CD4-positive, alpha-beta T cell treated with Interleukin-10 for 1 hour (primary cell): Measurements from ENCODE around the gene CFAP126.
"Not testable (repeated sequence)": the region's sequence is repeated elsewhere in the genome, so short reads cannot be mapped to it uniquely, and the experiment has no call there.

Experiments
- DNase-seq: peaks from one replicate; pipeline ENCODE4 v3.0.0-alpha.2; 2020

CFAP126 gene

DNA sequence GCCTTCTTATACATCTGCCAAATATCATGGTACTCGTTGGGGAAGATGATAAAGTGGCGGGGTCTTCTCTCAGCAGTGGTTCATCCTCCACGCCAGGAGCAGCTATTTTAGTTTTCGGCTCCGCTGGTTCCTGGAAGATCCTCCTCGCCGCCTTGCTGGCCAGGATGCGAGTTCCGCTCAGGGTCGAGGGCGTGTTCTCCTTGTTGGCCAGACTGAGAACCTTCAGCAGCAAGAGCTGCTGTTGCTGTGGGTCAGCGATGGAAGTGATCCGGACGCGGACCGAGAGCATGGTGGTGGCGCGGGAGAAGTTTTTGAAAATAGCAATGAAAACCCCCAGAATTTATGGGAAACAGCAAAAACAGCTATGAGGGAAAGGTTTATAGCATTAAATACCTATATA, 11.4 kb upstream of the CFAP126 start:
- no peak for DNase-seq

GRCh38 chr1:161378014-161378413, 10.3 kb upstream of the CFAP126 start:
- DNase-seq: no peak

GRCh38 chr1:161374373-161374772, 6.7 kb upstream of the CFAP126 start:
- DNase-seq: no peak

GRCh38 chr1:161373442-161373841, 5.8 kb upstream of the CFAP126 start:
- DNase-seq: no peak

GRCh38 chr1:161365207-161365606, 2.5 kb downstream of the CFAP126 start:
- no peak for DNase-seq

- DNase-seq: no peak
These were observed 3.3 kb downstream of the CFAP126 start for GRCh38 chr1:161364332-161364731.

- no peak for DNase-seq
These were observed 8.4 kb downstream of the CFAP126 start for GRCh38 chr1:161359291-161359690.

DNA sequence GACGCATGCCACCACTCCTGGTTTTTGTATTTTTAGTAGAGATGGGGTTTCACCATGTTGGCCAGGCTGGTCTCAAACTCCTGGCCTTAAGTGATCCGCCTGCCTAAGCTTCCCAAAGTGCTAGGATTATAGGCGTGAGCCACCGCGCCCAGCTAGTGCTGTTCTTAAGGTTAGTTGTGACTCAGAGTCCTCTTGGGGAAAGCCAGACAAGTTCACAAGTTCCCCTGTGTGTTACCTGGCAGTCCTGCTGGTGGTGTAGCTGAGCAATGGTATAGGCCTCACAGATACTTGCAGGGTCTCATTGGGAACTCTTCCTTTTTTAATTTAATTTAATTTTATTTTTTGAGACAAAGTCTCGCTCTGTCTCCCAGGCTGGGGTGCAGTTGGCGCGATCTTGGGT, 10.6 kb downstream of the CFAP126 start:
- no peak for DNase-seq

- no peak for DNase-seq
These were observed 16.2 kb downstream of the CFAP126 start for GRCh38 chr1:161351482-161351881.

DNA sequence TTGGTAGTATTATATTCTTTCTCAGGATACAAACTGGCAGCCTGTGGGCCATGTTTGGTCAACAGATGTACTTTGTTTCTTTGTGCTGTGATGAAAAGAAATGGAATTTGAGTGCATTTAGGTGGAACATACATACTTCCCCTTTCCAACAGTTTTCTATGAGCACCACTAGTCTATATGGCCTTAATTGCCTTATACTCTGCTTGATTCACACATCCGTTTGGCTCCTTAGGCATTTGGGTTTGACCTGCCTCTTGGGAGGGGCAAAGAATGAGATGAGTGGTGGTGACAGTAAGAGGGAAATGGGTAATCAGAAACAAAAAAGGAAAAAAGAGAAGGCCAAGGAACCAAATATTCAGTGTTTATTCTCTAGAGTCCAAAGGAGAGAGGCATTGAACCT, 17.0 kb downstream of the CFAP126 start:
- DNase-seq: no peak

- DNase-seq: no peak
These were observed 24.9 kb downstream of the CFAP126 start for GRCh38 chr1:161342821-161343220.

DNA sequence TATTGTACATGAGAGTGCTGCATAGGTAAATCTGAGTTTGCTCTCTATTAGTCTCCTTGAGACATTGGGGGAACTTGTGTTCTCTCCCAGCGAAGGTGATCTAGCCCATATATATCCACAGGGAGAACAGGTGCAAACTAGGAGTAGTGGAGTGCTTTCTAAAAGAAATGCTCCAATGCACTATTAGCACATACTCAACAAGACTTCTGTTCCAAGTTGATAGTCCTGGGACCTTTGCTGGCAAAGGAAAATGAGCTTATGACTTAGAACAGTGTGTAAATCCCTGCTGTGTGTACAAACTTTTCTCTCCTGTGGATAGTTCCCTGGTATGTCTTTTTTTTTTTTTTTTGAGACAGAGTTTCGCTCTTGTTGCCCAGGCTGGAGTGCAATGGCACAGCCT, 25.5 kb downstream of the CFAP126 start:
- DNase-seq: no peak

GRCh38 chr1:161335796-161336195, 31.9 kb downstream of the CFAP126 start:
- DNase-seq: no peak

DNA sequence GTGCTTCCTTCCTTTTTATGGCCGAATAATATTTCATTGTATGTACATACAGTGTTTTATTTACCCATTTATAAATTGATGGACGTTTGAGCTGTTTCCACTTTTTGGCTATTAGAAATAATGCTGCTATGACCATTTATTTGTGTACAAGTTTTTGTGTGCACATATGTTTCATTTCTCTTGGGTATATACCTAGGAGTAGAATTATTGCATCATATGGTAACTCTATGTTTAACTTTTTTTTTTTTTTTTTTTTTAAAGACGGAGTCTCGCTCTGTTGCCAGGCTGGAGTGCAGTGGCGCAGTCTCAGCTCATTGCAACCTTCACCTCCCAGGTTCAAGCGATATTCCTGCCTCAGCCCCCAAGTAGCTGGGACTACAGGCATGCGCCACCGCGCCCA, 34.5 kb downstream of the CFAP126 start:
- no peak for DNase-seq

GRCh38 chr1:161330346-161330745, 37.3 kb downstream of the CFAP126 start:
- DNase-seq: no peak

- DNase-seq: peak; percentile 34
These were observed 43.7 kb downstream of the CFAP126 start for GRCh38 chr1:161324020-161324419.

- DNase-seq: not testable (repeated sequence)
These were observed 51.6 kb downstream of the CFAP126 start for GRCh38 chr1:161315841-161316674.
